Measurements from ENCODE around the gene OSBPL8. TPM values are rescaled to one million over a fixed set of nuclear protein-coding genes. Genes with fewer than 3 reads are reported as not detected.
A peak's percentile ranks its signal among the peaks of the same experiment; 100 is the strongest.

The OSBPL8 gene
- total and polyA plus RNA-seq, 9 of the 15 experiments (the other 6 are each of a cell fraction or from before 2014, with no cell fraction given), result 17.4 to 82.7 (median 42.8) TPM

DNA sequence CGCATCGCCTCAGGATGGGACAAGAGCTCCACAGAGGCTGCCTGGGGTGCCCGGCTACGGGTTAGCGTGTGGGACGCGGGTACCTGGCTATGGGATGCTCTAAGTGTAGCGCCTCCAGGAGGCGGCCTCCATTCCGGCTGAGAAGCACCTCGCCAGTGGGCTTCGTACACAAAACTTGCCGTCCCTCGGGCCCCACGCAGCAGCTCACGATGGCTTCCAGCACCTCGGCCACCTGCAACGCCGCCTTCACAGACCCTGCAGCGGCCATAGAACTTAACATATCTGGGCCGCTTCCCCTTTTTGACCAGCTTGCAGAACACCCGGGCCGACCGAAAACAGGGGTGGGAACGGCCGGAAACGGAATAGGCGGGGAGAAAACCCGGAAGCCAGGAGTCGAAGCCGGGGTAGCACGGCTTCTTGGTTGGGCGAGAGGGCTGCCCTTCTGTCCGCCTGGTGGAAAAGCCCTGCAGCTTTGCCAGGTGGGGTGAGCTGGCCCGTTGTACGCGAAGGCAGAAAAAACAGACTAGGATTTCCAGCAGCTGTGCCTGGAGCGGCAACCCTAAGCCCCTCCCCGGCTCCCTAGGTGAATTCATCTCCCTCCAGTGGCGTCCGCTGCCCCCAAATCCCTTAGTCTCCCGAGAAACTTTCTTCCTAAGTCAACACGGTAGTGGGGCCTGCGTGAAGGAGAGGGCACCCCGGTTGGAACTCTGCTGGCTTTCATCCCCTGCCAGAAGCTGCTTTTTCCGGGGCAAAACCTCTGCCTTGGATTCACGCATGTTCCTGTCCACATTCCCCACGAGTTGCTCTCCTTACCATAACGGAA lies 211.3 kb downstream of the OSBPL8 start, which contains the start of gene BBS10 (continued):
- TF ChIP-seq, protein P1, sequence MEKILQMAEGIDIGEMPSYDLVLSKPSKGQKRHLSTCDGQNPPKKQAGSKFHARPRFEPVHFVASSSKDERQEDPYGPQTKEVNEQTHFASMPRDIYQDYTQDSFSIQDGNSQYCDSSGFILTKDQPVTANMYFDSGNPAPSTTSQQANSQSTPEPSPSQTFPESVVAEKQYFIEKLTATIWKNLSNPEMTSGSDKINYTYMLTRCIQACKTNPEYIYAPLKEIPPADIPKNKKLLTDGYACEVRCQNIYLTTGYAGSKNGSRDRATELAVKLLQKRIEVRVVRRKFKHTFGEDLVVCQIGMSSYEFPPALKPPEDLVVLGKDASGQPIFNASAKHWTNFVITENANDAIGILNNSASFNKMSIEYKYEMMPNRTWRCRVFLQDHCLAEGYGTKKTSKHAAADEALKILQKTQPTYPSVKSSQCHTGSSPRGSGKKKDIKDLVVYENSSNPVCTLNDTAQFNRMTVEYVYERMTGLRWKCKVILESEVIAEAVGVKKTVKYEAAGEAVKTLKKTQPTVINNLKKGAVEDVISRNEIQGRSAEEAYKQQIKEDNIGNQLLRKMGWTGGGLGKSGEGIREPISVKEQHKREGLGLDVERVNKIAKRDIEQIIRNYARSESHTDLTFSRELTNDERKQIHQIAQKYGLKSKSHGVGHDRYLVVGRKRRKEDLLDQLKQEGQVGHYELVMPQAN (IDR thresholded peaks at IDR 0.05; ENCODE audit: borderline replicate concordance), result peak; percentile 37; the same call in 1 of the 2 replicates
- TF ChIP-seq MAFK (IDR thresholded peaks at IDR 0.05; ENCODE audit: low read length) (0 out of 2 replicates have a peak, but pooled peaks have one; percentile 6), FOSL1 (tag; conservative IDR thresholded peaks at IDR 0.05) (no peak; the same call in 1 of the 2 replicates), FIP1L1 (IDR thresholded peaks at IDR 0.05; ENCODE audit: low read depth, low read length, poor library complexity, severe bottlenecking) (peak; percentile 2), ZNF76 (CRISPR knock-in tag; IDR thresholded peaks at IDR 0.05; ENCODE audit: borderline replicate concordance) (no peak), PHB2 (IDR thresholded peaks at IDR 0.05; ENCODE audit: low read depth) (no peak; the same call in 1 of the 2 replicates), SMAD4 (CRISPR knock-in tag; conservative IDR thresholded peaks at IDR 0.05) (0 out of 2 replicates have a peak, but pooled peaks have one; percentile 20), ESRRB (CRISPR knock-in tag; IDR thresholded peaks at IDR 0.05; ENCODE audit: borderline replicate concordance) (no peak), PRMT5 (CRISPR knock-in tag; IDR thresholded peaks at IDR 0.05) (no peak), SAP30 (IDR thresholded peaks at IDR 0.05; ENCODE audit: borderline replicate concordance, insufficient read depth, low read depth, low read length, poor library complexity, severe bottlenecking) (peak; percentile 39)
- TF ChIP-seq, protein P2, sequence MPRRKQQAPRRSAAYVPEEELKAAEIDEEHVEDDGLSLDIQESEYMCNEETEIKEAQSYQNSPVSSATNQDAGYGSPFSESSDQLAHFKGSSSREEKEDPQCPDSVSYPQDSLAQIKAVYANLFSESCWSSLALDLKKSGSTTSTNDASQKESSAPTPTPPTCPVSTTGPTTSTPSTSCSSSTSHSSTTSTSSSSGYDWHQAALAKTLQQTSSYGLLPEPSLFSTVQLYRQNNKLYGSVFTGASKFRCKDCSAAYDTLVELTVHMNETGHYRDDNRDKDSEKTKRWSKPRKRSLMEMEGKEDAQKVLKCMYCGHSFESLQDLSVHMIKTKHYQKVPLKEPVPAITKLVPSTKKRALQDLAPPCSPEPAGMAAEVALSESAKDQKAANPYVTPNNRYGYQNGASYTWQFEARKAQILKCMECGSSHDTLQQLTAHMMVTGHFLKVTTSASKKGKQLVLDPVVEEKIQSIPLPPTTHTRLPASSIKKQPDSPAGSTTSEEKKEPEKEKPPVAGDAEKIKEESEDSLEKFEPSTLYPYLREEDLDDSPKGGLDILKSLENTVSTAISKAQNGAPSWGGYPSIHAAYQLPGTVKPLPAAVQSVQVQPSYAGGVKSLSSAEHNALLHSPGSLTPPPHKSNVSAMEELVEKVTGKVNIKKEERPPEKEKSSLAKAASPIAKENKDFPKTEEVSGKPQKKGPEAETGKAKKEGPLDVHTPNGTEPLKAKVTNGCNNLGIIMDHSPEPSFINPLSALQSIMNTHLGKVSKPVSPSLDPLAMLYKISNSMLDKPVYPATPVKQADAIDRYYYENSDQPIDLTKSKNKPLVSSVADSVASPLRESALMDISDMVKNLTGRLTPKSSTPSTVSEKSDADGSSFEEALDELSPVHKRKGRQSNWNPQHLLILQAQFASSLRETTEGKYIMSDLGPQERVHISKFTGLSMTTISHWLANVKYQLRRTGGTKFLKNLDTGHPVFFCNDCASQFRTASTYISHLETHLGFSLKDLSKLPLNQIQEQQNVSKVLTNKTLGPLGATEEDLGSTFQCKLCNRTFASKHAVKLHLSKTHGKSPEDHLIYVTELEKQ (CRISPR knock-in tag; IDR thresholded peaks at IDR 0.05), result no peak
- TF ChIP-seq, protein P3, sequence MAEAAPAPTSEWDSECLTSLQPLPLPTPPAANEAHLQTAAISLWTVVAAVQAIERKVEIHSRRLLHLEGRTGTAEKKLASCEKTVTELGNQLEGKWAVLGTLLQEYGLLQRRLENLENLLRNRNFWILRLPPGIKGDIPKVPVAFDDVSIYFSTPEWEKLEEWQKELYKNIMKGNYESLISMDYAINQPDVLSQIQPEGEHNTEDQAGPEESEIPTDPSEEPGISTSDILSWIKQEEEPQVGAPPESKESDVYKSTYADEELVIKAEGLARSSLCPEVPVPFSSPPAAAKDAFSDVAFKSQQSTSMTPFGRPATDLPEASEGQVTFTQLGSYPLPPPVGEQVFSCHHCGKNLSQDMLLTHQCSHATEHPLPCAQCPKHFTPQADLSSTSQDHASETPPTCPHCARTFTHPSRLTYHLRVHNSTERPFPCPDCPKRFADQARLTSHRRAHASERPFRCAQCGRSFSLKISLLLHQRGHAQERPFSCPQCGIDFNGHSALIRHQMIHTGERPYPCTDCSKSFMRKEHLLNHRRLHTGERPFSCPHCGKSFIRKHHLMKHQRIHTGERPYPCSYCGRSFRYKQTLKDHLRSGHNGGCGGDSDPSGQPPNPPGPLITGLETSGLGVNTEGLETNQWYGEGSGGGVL (CRISPR knock-in tag; IDR thresholded peaks at IDR 0.05), result no peak
- TF ChIP-seq, protein P4, sequence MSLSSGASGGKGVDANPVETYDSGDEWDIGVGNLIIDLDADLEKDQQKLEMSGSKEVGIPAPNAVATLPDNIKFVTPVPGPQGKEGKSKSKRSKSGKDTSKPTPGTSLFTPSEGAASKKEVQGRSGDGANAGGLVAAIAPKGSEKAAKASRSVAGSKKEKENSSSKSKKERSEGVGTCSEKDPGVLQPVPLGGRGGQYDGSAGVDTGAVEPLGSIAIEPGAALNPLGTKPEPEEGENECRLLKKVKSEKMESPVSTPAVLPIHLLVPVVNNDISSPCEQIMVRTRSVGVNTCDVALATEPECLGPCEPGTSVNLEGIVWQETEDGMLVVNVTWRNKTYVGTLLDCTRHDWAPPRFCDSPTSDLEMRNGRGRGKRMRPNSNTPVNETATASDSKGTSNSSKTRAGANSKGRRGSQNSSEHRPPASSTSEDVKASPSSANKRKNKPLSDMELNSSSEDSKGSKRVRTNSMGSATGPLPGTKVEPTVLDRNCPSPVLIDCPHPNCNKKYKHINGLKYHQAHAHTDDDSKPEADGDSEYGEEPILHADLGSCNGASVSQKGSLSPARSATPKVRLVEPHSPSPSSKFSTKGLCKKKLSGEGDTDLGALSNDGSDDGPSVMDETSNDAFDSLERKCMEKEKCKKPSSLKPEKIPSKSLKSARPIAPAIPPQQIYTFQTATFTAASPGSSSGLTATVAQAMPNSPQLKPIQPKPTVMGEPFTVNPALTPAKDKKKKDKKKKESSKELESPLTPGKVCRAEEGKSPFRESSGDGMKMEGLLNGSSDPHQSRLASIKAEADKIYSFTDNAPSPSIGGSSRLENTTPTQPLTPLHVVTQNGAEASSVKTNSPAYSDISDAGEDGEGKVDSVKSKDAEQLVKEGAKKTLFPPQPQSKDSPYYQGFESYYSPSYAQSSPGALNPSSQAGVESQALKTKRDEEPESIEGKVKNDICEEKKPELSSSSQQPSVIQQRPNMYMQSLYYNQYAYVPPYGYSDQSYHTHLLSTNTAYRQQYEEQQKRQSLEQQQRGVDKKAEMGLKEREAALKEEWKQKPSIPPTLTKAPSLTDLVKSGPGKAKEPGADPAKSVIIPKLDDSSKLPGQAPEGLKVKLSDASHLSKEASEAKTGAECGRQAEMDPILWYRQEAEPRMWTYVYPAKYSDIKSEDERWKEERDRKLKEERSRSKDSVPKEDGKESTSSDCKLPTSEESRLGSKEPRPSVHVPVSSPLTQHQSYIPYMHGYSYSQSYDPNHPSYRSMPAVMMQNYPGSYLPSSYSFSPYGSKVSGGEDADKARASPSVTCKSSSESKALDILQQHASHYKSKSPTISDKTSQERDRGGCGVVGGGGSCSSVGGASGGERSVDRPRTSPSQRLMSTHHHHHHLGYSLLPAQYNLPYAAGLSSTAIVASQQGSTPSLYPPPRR (CRISPR knock-in tag; IDR thresholded peaks at IDR 0.05; ENCODE audit: borderline replicate concordance), result 0 out of 2 replicates have a peak, but pooled peaks have one; percentile 45
